DOHH2 (cell line): Measurements from ENCODE around the gene CPXM2.

ENCODE experiments used
- H3F3A ChIP-seq: fragments of 200-600 bp; sonication (generic), shearing (Covaris generic); 2 replicates; pipeline ENCODE4 v1.6.0; 2016; ENCODE audit warnings: antibody characterized with exemption, mild to moderate bottlenecking; ENCODE audit not compliant: control insufficient read depth, insufficient read depth
- H3K27ac ChIP-seq: fragments of 200-600 bp; sonication (generic); 2 replicates; pipeline ENCODE4 v1.5.1; 2014; ENCODE audit warnings: low read depth, mild to moderate bottlenecking, low read length, moderate library complexity
- H3K27me3 ChIP-seq: fragments of 200-600 bp; sonication (generic); 2 replicates; pipeline ENCODE4 v1.6.1; 2014; ENCODE audit warnings: mild to moderate bottlenecking, low read length, mixed read lengths; ENCODE audit not compliant: control insufficient read depth
- H3K36me3 ChIP-seq: fragments of 200-600 bp; sonication (generic); 2 replicates; pipeline ENCODE4 v1.6.1; 2014; ENCODE audit warnings: mild to moderate bottlenecking, low read length, moderate library complexity, mixed read lengths; ENCODE audit not compliant: control insufficient read depth
- H3K4me1 ChIP-seq: fragments of 200-600 bp; sonication (generic); 2 replicates; pipeline ENCODE4 v1.6.1; 2014; ENCODE audit warnings: mild to moderate bottlenecking, low read length, mixed read lengths; ENCODE audit not compliant: control insufficient read depth
- H3K4me2 ChIP-seq: fragments of 200-600 bp; sonication (generic); 2 replicates; pipeline ENCODE4 v1.6.0; 2014; ENCODE audit warnings: mild to moderate bottlenecking, low read length, moderate library complexity
- H3K4me3 ChIP-seq: fragments of 200-600 bp; sonication (generic); 2 replicates; pipeline ENCODE4 v1.5.1; 2014; ENCODE audit warnings: mild to moderate bottlenecking, low read length, mixed read lengths
- H3K79me2 ChIP-seq: fragments of 200-600 bp; sonication (generic); 2 replicates; pipeline ENCODE4 v1.6.1; 2014; ENCODE audit warnings: mild to moderate bottlenecking, low read length, mixed read lengths; ENCODE audit not compliant: control insufficient read depth
- H3K9me2 ChIP-seq: fragments of 200-600 bp; sonication (generic); replicated peaks from 2 replicates; pipeline ENCODE4 v1.6.1; 2014; ENCODE audit warnings: mild to moderate bottlenecking, low read length, mixed read lengths; ENCODE audit not compliant: control insufficient read depth
- H3K9me3 ChIP-seq: fragments of 200-600 bp; sonication (generic); 2 replicates; pipeline ENCODE4 v1.6.1; 2014; ENCODE audit warnings: antibody characterized with exemption, low read length, mixed read lengths; ENCODE audit not compliant: control insufficient read depth, insufficient read depth
- H4K20me1 ChIP-seq: fragments of 200-600 bp; sonication (generic); 2 replicates; pipeline ENCODE4 v1.6.0; 2014; ENCODE audit warnings: low read depth, mild to moderate bottlenecking, antibody characterized with exemption, low read length, moderate library complexity; ENCODE audit not compliant: control insufficient read depth, insufficient read depth
- EZH2phosphoT487 ChIP-seq: fragments of 200-600 bp; sonication (generic); IDR thresholded peaks from 2 replicates; pipeline ENCODE4 v1.6.1; 2017; ENCODE audit warnings: borderline replicate concordance, mild to moderate bottlenecking, antibody characterized with exemption, low read length, moderate library complexity, mixed read lengths
- TF ChIP-seq, protein P1 (sequence below): fragments of 200-600 bp; sonication (generic); IDR thresholded peaks from one replicate; pipeline ENCODE4 v1.5.1; 2014; ENCODE audit warnings: antibody characterized with exemption, mild to moderate bottlenecking, low read depth, low read length; ENCODE audit not compliant: poor library complexity, severe bottlenecking

Gene CPXM2

GRCh38 chr10:123781956-123782500 is 109.6 kb downstream of the CPXM2 start:
- no peak for TF ChIP-seq EZH2phosphoT487
- TF ChIP-seq, protein P1, sequence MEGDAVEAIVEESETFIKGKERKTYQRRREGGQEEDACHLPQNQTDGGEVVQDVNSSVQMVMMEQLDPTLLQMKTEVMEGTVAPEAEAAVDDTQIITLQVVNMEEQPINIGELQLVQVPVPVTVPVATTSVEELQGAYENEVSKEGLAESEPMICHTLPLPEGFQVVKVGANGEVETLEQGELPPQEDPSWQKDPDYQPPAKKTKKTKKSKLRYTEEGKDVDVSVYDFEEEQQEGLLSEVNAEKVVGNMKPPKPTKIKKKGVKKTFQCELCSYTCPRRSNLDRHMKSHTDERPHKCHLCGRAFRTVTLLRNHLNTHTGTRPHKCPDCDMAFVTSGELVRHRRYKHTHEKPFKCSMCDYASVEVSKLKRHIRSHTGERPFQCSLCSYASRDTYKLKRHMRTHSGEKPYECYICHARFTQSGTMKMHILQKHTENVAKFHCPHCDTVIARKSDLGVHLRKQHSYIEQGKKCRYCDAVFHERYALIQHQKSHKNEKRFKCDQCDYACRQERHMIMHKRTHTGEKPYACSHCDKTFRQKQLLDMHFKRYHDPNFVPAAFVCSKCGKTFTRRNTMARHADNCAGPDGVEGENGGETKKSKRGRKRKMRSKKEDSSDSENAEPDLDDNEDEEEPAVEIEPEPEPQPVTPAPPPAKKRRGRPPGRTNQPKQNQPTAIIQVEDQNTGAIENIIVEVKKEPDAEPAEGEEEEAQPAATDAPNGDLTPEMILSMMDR, result no peak
- no peak overlapping the region for H3K4me2 ChIP-seq

DNA sequence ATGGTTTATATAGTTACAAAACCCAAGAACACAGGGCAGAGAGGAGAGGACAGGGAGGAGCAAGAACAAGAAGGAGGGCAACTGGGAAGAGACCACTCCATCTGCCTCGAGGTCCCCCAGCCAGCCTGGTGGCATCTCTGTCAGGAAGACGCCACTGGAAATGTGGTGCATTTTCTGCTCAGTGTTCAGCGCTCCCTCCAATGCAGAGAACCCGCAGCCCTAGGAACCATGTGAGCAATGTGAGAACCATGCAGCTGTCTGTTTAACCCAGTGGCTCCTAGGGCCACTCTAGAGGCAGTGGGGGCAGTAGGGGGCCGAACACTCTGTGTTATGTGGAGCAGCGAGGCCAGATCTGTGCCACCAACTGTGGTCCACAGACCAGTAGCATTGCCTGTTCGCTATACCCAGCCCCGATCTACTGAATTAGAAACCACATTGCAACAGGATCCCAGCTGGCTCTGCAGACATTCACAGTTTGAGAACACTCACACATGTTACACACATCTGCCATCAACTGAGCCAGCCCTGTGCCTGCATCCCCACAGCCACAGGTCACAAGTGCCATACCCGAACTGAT is 110.2 kb downstream of the CPXM2 start:
- H3K27me3 ChIP-seq, result peaks cover 31% of the 10 kb centered on the region
- no peaks in the 10 kb centered on the region for H3F3A ChIP-seq
- H3K27ac ChIP-seq, result no peak overlapping the region
- no peaks in the 10 kb centered on the region for H3K79me2 ChIP-seq
- H3K4me1 ChIP-seq, result no peaks in the 10 kb centered on the region
- no peaks in the 10 kb centered on the region for H3K9me3 ChIP-seq
- no peak overlapping the region for H3K4me3 ChIP-seq
- H3K9me2 ChIP-seq, result no peaks in the 10 kb centered on the region
- no peaks in the 10 kb centered on the region for H3K36me3 ChIP-seq
- TF ChIP-seq, protein P1, result no peak
- TF ChIP-seq EZH2phosphoT487, result no peak
- H4K20me1 ChIP-seq, result no peaks in the 10 kb centered on the region
- no peak overlapping the region for H3K4me2 ChIP-seq

More at GRCh38 chr10:123781956-123782500, 109.6 kb downstream of the CPXM2 start:
- no peaks in the 10 kb centered on the region for H3K79me2 ChIP-seq
- no peaks in the 10 kb centered on the region for H3F3A ChIP-seq
- H3K27ac ChIP-seq, result no peak overlapping the region
- peaks cover 25% of the 10 kb centered on the region for H3K27me3 ChIP-seq
- H3K36me3 ChIP-seq, result no peaks in the 10 kb centered on the region
- no peaks in the 10 kb centered on the region for H3K9me3 ChIP-seq
- no peaks in the 10 kb centered on the region for H4K20me1 ChIP-seq
- no peaks in the 10 kb centered on the region for H3K4me1 ChIP-seq
- H3K9me2 ChIP-seq, result no peaks in the 10 kb centered on the region
- H3K4me3 ChIP-seq, result no peak overlapping the region

GRCh38 chr10:123778719-123779517 is 112.7 kb downstream of the CPXM2 start:
- no peaks in the 10 kb centered on the region; the same call in 1 of the 2 replicates for H3K9me3 ChIP-seq
- no peaks in the 10 kb centered on the region for H3K79me2 ChIP-seq
- H3K4me2 ChIP-seq, result no peak overlapping the region
- H4K20me1 ChIP-seq, result no peaks in the 10 kb centered on the region
- peaks cover 29% of the 10 kb centered on the region for H3K27me3 ChIP-seq
- no peaks in the 10 kb centered on the region; the same call in 1 of the 2 replicates for H3K9me2 ChIP-seq
- H3K27ac ChIP-seq, result no peak overlapping the region
- TF ChIP-seq EZH2phosphoT487, result no peak
- TF ChIP-seq, protein P1, result no peak
- no peaks in the 10 kb centered on the region for H3K4me1 ChIP-seq
- no peak overlapping the region for H3K4me3 ChIP-seq
- H3K36me3 ChIP-seq, result no peaks in the 10 kb centered on the region
- no peaks in the 10 kb centered on the region for H3F3A ChIP-seq
